Parietal lobe (tissue), 1 donor: ENCODE results near the gene VCY1B. TPM values are rescaled to one million over a fixed set of nuclear protein-coding genes. Genes with fewer than 3 reads are reported as not detected.

Experiments
- total RNA-seq: library from RNA; depleted of rRNA; stranded (reverse); fragments of >200 nt; gene quantifications from one replicate; pipeline ENCODE4 v1.2.3, GENCODE V29; 2014

VCY1B gene
- not detected for total RNA-seq

DNA sequence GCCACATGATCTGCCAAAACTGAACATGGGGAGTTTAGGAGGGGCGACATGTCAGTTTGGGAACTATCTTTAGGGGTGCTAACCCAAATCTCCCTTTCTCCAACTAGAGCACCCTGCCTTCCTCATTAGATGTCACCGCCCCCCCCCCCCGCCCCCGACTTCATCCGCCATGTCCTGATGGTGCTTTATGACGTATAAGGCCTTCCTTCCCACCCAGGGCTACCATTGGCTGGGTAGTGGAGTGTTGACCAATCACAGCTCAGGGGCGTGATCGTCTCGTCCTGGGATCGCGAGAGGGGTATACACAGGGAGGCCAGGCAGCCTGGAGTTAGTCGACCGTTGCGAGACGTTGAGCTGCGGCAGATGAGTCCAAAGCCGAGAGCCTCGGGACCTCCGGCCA is at the start of gene VCY1B:
VCY1B (plus strand) TSS at position 301 of the 400 bp plus-strand sequence; CDS start at position 364, 63 bp downstream.

Other genes with a start within 250 kb of the VCY1B start
- not detected for gene VCY, start 69.8 kb upstream of the VCY1B start, total RNA-seq